ENCODE data around the gene PKP3.

DNA sequence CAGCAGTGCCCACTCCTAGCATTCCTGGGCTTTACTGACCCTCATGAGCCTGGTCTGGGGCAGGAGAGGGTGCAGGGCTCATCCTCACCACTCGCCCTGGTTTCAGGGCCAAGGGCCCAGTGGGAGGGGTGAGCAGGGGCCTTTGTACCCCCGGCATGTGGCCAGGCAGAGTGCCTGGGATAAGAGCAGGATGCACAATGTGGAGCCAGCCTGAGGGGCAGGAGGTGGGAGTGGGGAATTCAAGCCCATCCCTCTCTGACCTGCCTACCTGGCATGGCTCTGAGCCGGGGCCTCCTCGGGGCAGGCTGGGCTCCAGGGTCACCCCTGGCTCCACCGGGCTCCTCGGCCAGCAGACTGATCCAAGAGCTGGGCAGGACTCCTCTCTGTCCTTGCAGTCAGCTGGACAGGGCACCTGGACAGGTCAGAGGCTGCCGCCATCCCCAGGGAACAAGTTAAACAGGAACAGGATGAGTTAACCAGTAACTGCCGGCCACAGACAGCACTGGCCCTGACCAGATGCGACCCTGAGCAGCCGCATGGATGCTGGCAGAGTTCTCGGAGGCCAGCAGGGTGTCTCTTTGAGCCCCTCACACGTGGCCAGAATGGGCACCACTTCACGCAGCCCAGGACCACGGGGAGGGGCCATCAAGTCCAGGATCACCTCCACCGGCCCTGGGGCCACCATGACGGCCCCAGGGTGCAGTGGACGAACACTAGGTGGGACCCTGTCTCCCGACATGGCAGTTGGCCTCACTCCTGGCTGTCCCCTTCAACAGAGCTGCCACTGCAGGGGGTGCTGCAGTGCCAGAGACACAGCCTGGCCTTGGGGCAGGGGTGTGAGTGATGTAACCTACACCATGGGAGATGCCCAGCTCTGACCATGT is 15.8 kb downstream of the PKP3 start:
- TF ChIP-seq, protein P1, sequence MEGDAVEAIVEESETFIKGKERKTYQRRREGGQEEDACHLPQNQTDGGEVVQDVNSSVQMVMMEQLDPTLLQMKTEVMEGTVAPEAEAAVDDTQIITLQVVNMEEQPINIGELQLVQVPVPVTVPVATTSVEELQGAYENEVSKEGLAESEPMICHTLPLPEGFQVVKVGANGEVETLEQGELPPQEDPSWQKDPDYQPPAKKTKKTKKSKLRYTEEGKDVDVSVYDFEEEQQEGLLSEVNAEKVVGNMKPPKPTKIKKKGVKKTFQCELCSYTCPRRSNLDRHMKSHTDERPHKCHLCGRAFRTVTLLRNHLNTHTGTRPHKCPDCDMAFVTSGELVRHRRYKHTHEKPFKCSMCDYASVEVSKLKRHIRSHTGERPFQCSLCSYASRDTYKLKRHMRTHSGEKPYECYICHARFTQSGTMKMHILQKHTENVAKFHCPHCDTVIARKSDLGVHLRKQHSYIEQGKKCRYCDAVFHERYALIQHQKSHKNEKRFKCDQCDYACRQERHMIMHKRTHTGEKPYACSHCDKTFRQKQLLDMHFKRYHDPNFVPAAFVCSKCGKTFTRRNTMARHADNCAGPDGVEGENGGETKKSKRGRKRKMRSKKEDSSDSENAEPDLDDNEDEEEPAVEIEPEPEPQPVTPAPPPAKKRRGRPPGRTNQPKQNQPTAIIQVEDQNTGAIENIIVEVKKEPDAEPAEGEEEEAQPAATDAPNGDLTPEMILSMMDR (IDR thresholded peaks at IDR 0.05) = no peak
- no peak for TF ChIP-seq POLR2A (IDR thresholded peaks at IDR 0.05)

Measured in upper lobe of left lung (tissue), 4 donors.